ENCODE measurements around the gene NUDT2.

DNA sequence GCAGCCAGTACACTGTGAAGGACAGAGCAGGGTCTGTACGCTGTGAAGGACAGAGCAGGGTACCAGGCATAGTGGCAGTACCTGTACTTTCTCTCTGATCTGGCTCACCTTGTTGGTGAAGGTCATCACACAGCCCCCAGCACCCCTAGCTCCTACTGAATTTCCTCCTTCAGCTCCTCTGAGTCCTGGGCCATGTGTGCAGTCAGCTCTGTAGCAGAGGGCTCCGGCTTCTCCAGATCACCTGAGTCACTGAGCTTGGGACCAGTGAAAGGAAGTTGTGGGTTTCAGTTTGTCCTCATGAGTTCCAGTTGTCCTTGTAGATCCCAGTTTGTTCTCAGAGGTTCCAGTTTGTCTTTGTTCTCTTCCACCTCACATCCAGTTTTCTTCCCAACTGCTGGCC is 5.5 kb downstream of the NUDT2 start:
- TF ChIP-seq, protein P1, sequence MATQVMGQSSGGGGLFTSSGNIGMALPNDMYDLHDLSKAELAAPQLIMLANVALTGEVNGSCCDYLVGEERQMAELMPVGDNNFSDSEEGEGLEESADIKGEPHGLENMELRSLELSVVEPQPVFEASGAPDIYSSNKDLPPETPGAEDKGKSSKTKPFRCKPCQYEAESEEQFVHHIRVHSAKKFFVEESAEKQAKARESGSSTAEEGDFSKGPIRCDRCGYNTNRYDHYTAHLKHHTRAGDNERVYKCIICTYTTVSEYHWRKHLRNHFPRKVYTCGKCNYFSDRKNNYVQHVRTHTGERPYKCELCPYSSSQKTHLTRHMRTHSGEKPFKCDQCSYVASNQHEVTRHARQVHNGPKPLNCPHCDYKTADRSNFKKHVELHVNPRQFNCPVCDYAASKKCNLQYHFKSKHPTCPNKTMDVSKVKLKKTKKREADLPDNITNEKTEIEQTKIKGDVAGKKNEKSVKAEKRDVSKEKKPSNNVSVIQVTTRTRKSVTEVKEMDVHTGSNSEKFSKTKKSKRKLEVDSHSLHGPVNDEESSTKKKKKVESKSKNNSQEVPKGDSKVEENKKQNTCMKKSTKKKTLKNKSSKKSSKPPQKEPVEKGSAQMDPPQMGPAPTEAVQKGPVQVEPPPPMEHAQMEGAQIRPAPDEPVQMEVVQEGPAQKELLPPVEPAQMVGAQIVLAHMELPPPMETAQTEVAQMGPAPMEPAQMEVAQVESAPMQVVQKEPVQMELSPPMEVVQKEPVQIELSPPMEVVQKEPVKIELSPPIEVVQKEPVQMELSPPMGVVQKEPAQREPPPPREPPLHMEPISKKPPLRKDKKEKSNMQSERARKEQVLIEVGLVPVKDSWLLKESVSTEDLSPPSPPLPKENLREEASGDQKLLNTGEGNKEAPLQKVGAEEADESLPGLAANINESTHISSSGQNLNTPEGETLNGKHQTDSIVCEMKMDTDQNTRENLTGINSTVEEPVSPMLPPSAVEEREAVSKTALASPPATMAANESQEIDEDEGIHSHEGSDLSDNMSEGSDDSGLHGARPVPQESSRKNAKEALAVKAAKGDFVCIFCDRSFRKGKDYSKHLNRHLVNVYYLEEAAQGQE (IDR thresholded peaks at IDR 0.05; ENCODE audit: low read depth, low read length): no peak
- TF ChIP-seq GABPA (IDR thresholded peaks at IDR 0.05; ENCODE audit: low read depth): no peak
